HepG2 (cell line): ENCODE measurements around the gene PLCB4. TPM values are rescaled to one million over a fixed set of nuclear protein-coding genes. Genes with fewer than 3 reads are reported as not detected.

ENCODE experiments used
- ATAC-seq: fragments of 200-7000 bp; cut with Tn5 transposase; 3 replicates; pipeline ENCODE4 v1.9.1; 2020; ENCODE audit warnings: mild to moderate bottlenecking, moderate library complexity
- BruUV-seq: library from RNA; stranded (reverse); fragments of 400-500 nt; replicated peaks from 2 replicates; lab custom pipeline; 2021; lab: Mats Ljungman, UMichigan
- CTCF ChIA-PET: fragments of 300-600 bp; formaldehyde crosslinking; extraction: SDS; loops from one replicate; lab custom pipeline; 2021; ENCODE audit warnings: low total read pairs, inconsistent platforms, low intra/inter-chr PET ratio; lab: Yijun Ruan, JAX
- POLR2A ChIA-PET: fragments of 350-600 bp; sonication (Branson Sonifier 250); formaldehyde crosslinking; loops from one replicate; lab custom pipeline; 2020; ENCODE audit warnings: antibody characterized with exemption, inconsistent platforms; lab: Yijun Ruan, JAX
- DNase-seq: peaks from one replicate; pipeline ENCODE4 v3.0.0-alpha.2; 2015; ENCODE audit warnings: low spot score
- FAIRE-seq: peaks from 3 replicates; lab custom pipeline; 2011; peaks lifted over from hg19 to GRCh38; lab: Jason Lieb, UNC
- H2AFZ ChIP-seq: one replicate; pipeline ENCODE4 v1.6.1; 2011; ENCODE audit warnings: low read length, inconsistent platforms
- H3K27ac ChIP-seq: fragments of 300-600 bp; 3 replicates; pipeline ENCODE4 v1.8.0; 2011; ENCODE audit warnings: mixed run types, mild to moderate bottlenecking, mixed read lengths, low read length, inconsistent platforms; ENCODE audit not compliant: insufficient read depth; ENCODE audit errors: extremely low read length
- H3K27me3 ChIP-seq, 2 experiments: fragments of 200-600 bp in 1 of 2; 2 replicates in 1 of 2; 3 replicates in 1 of 2; pipeline versions ENCODE4 v1.6.0 to v1.8.0; 2011; ENCODE audit warnings: low read length in 2 of 2, mild to moderate bottlenecking in 2 of 2, moderate library complexity in 2 of 2, inconsistent platforms in 1 of 2; ENCODE audit not compliant: insufficient read depth in 2 of 2, control insufficient read depth in 1 of 2
- H3K36me3 ChIP-seq, 2 experiments: fragments of 200-600 bp in 1 of 2; replicated peaks in 1 of 2; 2 replicates in 1 of 2; 3 replicates in 1 of 2; pipeline versions ENCODE4 v1.5.1 to v1.8.0; 2011; ENCODE audit warnings: low read length in 2 of 2, inconsistent platforms in 1 of 2; ENCODE audit not compliant: insufficient read depth in 2 of 2, control insufficient read depth in 1 of 2
- H3K4me1 ChIP-seq: 2 replicates; pipeline ENCODE4 v1.5.1; 2012; ENCODE audit warnings: low read length, inconsistent platforms; ENCODE audit not compliant: insufficient read depth
- H3K4me2 ChIP-seq: 2 replicates; pipeline ENCODE4 v1.6.0; 2011; ENCODE audit warnings: low read depth, low read length, inconsistent platforms
- H3K4me3 ChIP-seq, 3 experiments: fragments of 200-600 bp in 1 of 3; sonication (generic), shearing (Covaris generic) in 1 of 3; replicated peaks in 1 of 3; 2 replicates each; pipeline ENCODE4 v1.5.1; 2011 to 2016; ENCODE audit warnings: low read length in 3 of 3, inconsistent platforms in 2 of 3, low read depth in 2 of 3, mild to moderate bottlenecking in 2 of 3, control low read depth in 1 of 3, mixed read lengths in 1 of 3; ENCODE audit not compliant: insufficient read depth in 1 of 3
- H3K79me2 ChIP-seq: one replicate; pipeline ENCODE4 v1.6.1; 2011; ENCODE audit warnings: low read length, inconsistent platforms; ENCODE audit not compliant: insufficient read depth
- H3K9ac ChIP-seq: 2 replicates; pipeline ENCODE4 v1.6.0; 2011; ENCODE audit warnings: mild to moderate bottlenecking, low read depth, low read length, inconsistent platforms; ENCODE audit not compliant: insufficient read depth
- H3K9me3 ChIP-seq: 2 replicates; pipeline ENCODE4 v1.5.1; 2012; ENCODE audit warnings: mild to moderate bottlenecking, low read length
- H4K20me1 ChIP-seq: 2 replicates; pipeline ENCODE4 v1.6.0; 2011; ENCODE audit warnings: inconsistent platforms, mild to moderate bottlenecking, low read length, moderate library complexity; ENCODE audit not compliant: insufficient read depth
- KAT8 ChIP-seq: IDR thresholded peaks from 2 replicates; pipeline ENCODE4 v1.6.1; 2016; ENCODE audit warnings: missing genetic modification reagents, missing compliant biosample characterization
- NFE2L2 ChIP-seq: fragments of 150-350 bp; IDR thresholded peaks from 2 replicates; pipeline ENCODE4 v1.6.1; 2014; ENCODE audit warnings: low read length
- RARA ChIP-seq: IDR thresholded peaks from 2 replicates; pipeline ENCODE4 v1.6.1; 2016; ENCODE audit warnings: missing genetic modification reagents, missing compliant biosample characterization
- RBAK ChIP-seq: sonication (generic); formaldehyde crosslinking; IDR thresholded peaks from 2 replicates; pipeline ENCODE4 v1.5.1; 2020; ENCODE audit warnings: mild to moderate bottlenecking, missing genetic modification reagents
- SIX1 ChIP-seq: sonication (generic); formaldehyde crosslinking; IDR thresholded peaks from 2 replicates; pipeline ENCODE4 v1.4.0; 2020; ENCODE audit warnings: missing genetic modification reagents, borderline replicate concordance
- SIX4 ChIP-seq: sonication (generic); formaldehyde crosslinking; IDR thresholded peaks from 2 replicates; pipeline ENCODE4 v1.4.0; 2020; ENCODE audit warnings: missing genetic modification reagents
- YEATS2 ChIP-seq: sonication (generic); formaldehyde crosslinking; IDR thresholded peaks from 2 replicates; pipeline ENCODE4 v1.4.0; 2020; ENCODE audit warnings: missing genetic modification reagents, borderline replicate concordance
- YEATS4 ChIP-seq: sonication (generic); formaldehyde crosslinking; IDR thresholded peaks from 2 replicates; pipeline ENCODE4 v1.4.0; 2020; ENCODE audit warnings: missing genetic modification reagents, borderline replicate concordance
- ZFP36 ChIP-seq: fragments of 150-350 bp; IDR thresholded peaks from 2 replicates; pipeline ENCODE4 v1.6.1; 2018; ENCODE audit warnings: borderline replicate concordance, low read length, low read depth; ENCODE audit not compliant: partially characterized antibody
- ZNF12 ChIP-seq: sonication (generic); formaldehyde crosslinking; IDR thresholded peaks from 2 replicates; pipeline ENCODE4 v1.5.0; 2020; ENCODE audit warnings: missing genetic modification reagents
- ZNF414 ChIP-seq: sonication (generic); formaldehyde crosslinking; IDR thresholded peaks from 2 replicates; pipeline ENCODE4 v1.5.0; 2020; ENCODE audit warnings: missing genetic modification reagents
- ZNF451 ChIP-seq: sonication (generic); formaldehyde crosslinking; IDR thresholded peaks from 2 replicates; pipeline ENCODE4 v1.5.0; 2020; ENCODE audit warnings: mild to moderate bottlenecking, missing genetic modification reagents
- ZNF563 ChIP-seq: sonication (generic); formaldehyde crosslinking; IDR thresholded peaks from 2 replicates; pipeline ENCODE4 v1.8.0; 2022; ENCODE audit warnings: mild to moderate bottlenecking, moderate library complexity, missing genetic modification reagents
- WGBS: methylation state at CpG from one replicate; pipeline ENCODE4 v1.1.6; 2017; ENCODE audit warnings: low lambda C conversion rate; 5-methylcytosine and 5-hydroxymethylcytosine counted together
- in situ Hi-C: cut with HindIII; loops from 2 replicates; pipeline ENCODE4 v1.10.0; 2017; ENCODE audit warnings: low pct_unique_long_range_greater_than_20kb; ENCODE audit not compliant: extremely low pct_ligation_motif_present
- intact Hi-C: fragments of 100-400 bp; cut with micrococcal nuclease; formaldehyde crosslinking; loops from one replicate; pipeline ENCODE4 v1.10.0; 2022; ENCODE audit not compliant: unreplicated experiment
- polyA plus RNA-seq, 8 experiments: library from polyadenylated mRNA; depleted of rRNA in 3 of 8; stranded (reverse) in 7 of 8; unstranded in 1 of 8; fragments of >200 nt; fragmentation: Illumina TruSeq in 4 of 8; extraction: Trizol in 4 of 8; gene quantifications; 2 replicates each; pipeline versions ENCODE4 v1.2.1 to v1.2.3, GENCODE V29; 2011 to 2016; ENCODE audit warnings: low read depth in 4 of 8, missing spikeins in 1 of 8, mixed read lengths in 1 of 8; ENCODE audit not compliant: insufficient read depth in 1 of 8
- total RNA-seq, 5 experiments: library from RNA; depleted of rRNA; stranded (reverse); fragments of >200 nt; fragmentation: Illumina TruSeq; extraction: Trizol; gene quantifications; 2 replicates each; pipeline ENCODE4 v1.2.3, GENCODE V29; 2016; ENCODE audit warnings: low read depth in 1 of 5
- TF ChIP-seq, protein P1 (sequence below): IDR thresholded peaks from 2 replicates; pipeline ENCODE4 v1.6.1; 2016; ENCODE audit warnings: low read depth, missing genetic modification reagents, missing compliant biosample characterization

Gene PLCB4
- total and polyA plus RNA-seq, 2 of the 13 experiments (the other 11 are each of a cell fraction or from before 2014, with no cell fraction given) = 0.01 TPM; not detected in 1

GRCh38 chr20:9087531-9088217, 18.8 kb downstream of the PLCB4 start:
- Histone ChIP-seq H3K4me3 (no peak overlapping the region), H3K27me3 (no peaks in the 10 kb centered on the region), H3K4me2 (no peak overlapping the region), H3K9me3 (no peaks in the 10 kb centered on the region), H3K36me3 (no peaks in the 10 kb centered on the region), H3K27ac (no peak overlapping the region), H4K20me1 (no peaks in the 10 kb centered on the region), H3K79me2 (no peaks in the 10 kb centered on the region), H3K9ac (no peak overlapping the region), H3K4me1 (no peaks in the 10 kb centered on the region), H2AFZ (no peak overlapping the region)
- peak; percentile 84 for TF ChIP-seq ZNF12
- no peak for TF ChIP-seq SIX4 (CRISPR knock-in tag)
- FAIRE-seq (no peak), ATAC-seq (no peak), DNase-seq (no peak)
- ChIA-PET CTCF (no interaction called here), POLR2A (no interaction called here)
- intact Hi-C loops = no loop called here
- no TSS peak for BruUV-seq
- in situ Hi-C loops = no loop called here
- WGBS = 0% methylated on average over 3 of the region's 3 CpGs

GRCh38 chr20:9088556-9088955, 19.7 kb downstream of the PLCB4 start:
- H3K79me2 ChIP-seq = no peaks in the 10 kb centered on the region
- CTCF ChIA-PET = no interaction called here
- H3K27me3 ChIP-seq = no peaks in the 10 kb centered on the region
- no peak overlapping the region for H3K9ac ChIP-seq
- DNase-seq = no peak
- H3K36me3 ChIP-seq = no peaks in the 10 kb centered on the region
- no peaks in the 10 kb centered on the region for H3K9me3 ChIP-seq
- no peak for FAIRE-seq
- H3K4me2 ChIP-seq = no peak overlapping the region
- in situ Hi-C loops = no loop called here
- POLR2A ChIA-PET = no interaction called here
- H4K20me1 ChIP-seq = no peaks in the 10 kb centered on the region
- intact Hi-C loops = no loop called here
- no peak overlapping the region for H3K4me3 ChIP-seq
- ATAC-seq = no peak
- H2AFZ ChIP-seq = no peak overlapping the region
- BruUV-seq = no TSS peak
- H3K27ac ChIP-seq = no peak overlapping the region
- H3K4me1 ChIP-seq = no peaks in the 10 kb centered on the region
- TF ChIP-seq ZNF414 (CRISPR knock-in tag) (no peak), ZNF451 (CRISPR knock-in tag) (no peak), SIX1 (CRISPR knock-in tag) (no peak), KAT8 (CRISPR knock-in tag) (no peak), ZFP36 (no peak), ZNF563 (no peak), YEATS2 (no peak), NFE2L2 (no peak), RBAK (no peak), RARA (CRISPR knock-in tag) (no peak), YEATS4 (CRISPR knock-in tag) (no peak)
- TF ChIP-seq, protein P1, sequence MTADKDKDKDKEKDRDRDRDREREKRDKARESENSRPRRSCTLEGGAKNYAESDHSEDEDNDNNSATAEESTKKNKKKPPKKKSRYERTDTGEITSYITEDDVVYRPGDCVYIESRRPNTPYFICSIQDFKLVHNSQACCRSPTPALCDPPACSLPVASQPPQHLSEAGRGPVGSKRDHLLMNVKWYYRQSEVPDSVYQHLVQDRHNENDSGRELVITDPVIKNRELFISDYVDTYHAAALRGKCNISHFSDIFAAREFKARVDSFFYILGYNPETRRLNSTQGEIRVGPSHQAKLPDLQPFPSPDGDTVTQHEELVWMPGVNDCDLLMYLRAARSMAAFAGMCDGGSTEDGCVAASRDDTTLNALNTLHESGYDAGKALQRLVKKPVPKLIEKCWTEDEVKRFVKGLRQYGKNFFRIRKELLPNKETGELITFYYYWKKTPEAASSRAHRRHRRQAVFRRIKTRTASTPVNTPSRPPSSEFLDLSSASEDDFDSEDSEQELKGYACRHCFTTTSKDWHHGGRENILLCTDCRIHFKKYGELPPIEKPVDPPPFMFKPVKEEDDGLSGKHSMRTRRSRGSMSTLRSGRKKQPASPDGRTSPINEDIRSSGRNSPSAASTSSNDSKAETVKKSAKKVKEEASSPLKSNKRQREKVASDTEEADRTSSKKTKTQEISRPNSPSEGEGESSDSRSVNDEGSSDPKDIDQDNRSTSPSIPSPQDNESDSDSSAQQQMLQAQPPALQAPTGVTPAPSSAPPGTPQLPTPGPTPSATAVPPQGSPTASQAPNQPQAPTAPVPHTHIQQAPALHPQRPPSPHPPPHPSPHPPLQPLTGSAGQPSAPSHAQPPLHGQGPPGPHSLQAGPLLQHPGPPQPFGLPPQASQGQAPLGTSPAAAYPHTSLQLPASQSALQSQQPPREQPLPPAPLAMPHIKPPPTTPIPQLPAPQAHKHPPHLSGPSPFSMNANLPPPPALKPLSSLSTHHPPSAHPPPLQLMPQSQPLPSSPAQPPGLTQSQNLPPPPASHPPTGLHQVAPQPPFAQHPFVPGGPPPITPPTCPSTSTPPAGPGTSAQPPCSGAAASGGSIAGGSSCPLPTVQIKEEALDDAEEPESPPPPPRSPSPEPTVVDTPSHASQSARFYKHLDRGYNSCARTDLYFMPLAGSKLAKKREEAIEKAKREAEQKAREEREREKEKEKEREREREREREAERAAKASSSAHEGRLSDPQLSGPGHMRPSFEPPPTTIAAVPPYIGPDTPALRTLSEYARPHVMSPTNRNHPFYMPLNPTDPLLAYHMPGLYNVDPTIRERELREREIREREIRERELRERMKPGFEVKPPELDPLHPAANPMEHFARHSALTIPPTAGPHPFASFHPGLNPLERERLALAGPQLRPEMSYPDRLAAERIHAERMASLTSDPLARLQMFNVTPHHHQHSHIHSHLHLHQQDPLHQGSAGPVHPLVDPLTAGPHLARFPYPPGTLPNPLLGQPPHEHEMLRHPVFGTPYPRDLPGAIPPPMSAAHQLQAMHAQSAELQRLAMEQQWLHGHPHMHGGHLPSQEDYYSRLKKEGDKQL (CRISPR knock-in tag) = no peak
